ENCODE data around the gene GHR.

DNA sequence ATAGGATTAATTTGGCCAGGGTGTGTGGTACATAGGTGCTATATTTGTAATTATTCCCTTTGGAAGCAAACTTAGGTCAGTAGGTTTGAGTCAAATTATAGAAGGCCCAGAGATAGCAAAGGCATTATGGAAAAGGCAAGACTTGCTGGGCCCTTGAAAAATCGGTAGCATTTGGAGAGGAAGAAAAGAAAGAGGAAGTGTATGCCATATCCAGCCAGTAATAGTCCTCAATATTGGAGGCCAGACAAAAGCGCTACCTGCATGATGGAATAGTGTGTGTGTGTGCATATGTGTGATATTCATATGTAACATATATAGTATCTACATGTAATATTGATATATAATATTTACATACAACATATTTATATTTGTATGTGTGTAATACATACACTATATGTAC is 146.1 kb downstream of the GHR start:
- TF ChIP-seq, protein P1, sequence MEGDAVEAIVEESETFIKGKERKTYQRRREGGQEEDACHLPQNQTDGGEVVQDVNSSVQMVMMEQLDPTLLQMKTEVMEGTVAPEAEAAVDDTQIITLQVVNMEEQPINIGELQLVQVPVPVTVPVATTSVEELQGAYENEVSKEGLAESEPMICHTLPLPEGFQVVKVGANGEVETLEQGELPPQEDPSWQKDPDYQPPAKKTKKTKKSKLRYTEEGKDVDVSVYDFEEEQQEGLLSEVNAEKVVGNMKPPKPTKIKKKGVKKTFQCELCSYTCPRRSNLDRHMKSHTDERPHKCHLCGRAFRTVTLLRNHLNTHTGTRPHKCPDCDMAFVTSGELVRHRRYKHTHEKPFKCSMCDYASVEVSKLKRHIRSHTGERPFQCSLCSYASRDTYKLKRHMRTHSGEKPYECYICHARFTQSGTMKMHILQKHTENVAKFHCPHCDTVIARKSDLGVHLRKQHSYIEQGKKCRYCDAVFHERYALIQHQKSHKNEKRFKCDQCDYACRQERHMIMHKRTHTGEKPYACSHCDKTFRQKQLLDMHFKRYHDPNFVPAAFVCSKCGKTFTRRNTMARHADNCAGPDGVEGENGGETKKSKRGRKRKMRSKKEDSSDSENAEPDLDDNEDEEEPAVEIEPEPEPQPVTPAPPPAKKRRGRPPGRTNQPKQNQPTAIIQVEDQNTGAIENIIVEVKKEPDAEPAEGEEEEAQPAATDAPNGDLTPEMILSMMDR (IDR thresholded peaks at IDR 0.05 in 8 of 11, conservative IDR thresholded peaks at IDR 0.05 in 3 of 11) = no peak
- TF ChIP-seq POLR2AphosphoS5 (IDR thresholded peaks at IDR 0.05) = no peak

All from spleen (tissue), 7 donors.